Right lobe of liver (tissue), 4 donors: ENCODE results near the gene DYNLT2.

ENCODE experiments used
- CTCF ChIP-seq, 4 donors: fragments of 200-600 bp in 3 of 4; fragments of 450-650 bp in 1 of 4; IDR thresholded peaks; one replicate each; pipeline versions ENCODE4 v1.5.1 to v1.8.0; 2016 to 2022; ENCODE audit warnings: antibody characterized with exemption in 4 of 4, mild to moderate bottlenecking in 2 of 4
- POLR2A ChIP-seq: fragments of 450-650 bp; IDR thresholded peaks from one replicate; pipeline ENCODE4 v1.6.1; 2017; ENCODE audit warnings: antibody characterized with exemption, mild to moderate bottlenecking
- donor health status: DM: no; HTN: no; CAD: no.
- donor health status: DM: no; HTN: no; CAD: no.
- donor health status: DM: no; HTN: yes; CAD: no.

- no peak for TF ChIP-seq CTCF (IDR thresholded peaks at IDR 0.05)
- no peak for TF ChIP-seq POLR2A
These were observed 33.5 kb upstream of the DYNLT2 start for GRCh38 chr6:169784821-169785340.
